H1 (cell line): ENCODE data around the gene RFPL3. TPM values are rescaled to one million over a fixed set of nuclear protein-coding genes. Genes with fewer than 3 reads are reported as not detected.

Experiments
- CTCF ChIA-PET: fragments of 300-600 bp; sonication (Branson Sonifier 250); formaldehyde crosslinking; loops from one replicate; lab custom pipeline; 2021; ENCODE audit not compliant: partially characterized antibody; lab: Charles Lee
- POLR2A ChIA-PET: fragments of 300-600 bp; sonication (Branson Sonifier 250); formaldehyde crosslinking; loops from one replicate; lab custom pipeline; 2021; ENCODE audit warnings: inconsistent platforms; ENCODE audit not compliant: partially characterized antibody; lab: Charles Lee
- DNase-seq, 2 experiments: peaks; one replicate each; pipeline versions ENCODE4 v3.0.0 to v3.0.0-alpha.2; 2010 to 2022; ENCODE audit warnings: low spot score in 2 of 2, low read depth in 1 of 2, mixed read lengths in 1 of 2
- FAIRE-seq: peaks from 2 replicates; lab custom pipeline; 2011; peaks lifted over from hg19 to GRCh38; lab: Jason Lieb, UNC
- H2AFZ ChIP-seq: 2 replicates; pipeline ENCODE4 v1.8.1; 2012; ENCODE audit warnings: low read length, inconsistent platforms
- H2AK5ac ChIP-seq: 2 replicates; pipeline ENCODE4 v1.6.1; 2013; ENCODE audit warnings: low read depth, low read length
- H2BK120ac ChIP-seq: replicated peaks from 2 replicates; pipeline ENCODE3; 2013; ENCODE audit warnings: low read depth, low read length, inconsistent platforms
- H2BK12ac ChIP-seq: 2 replicates; pipeline ENCODE4 v1.6.1; 2013; ENCODE audit warnings: low read depth, low read length
- H2BK15ac ChIP-seq: 2 replicates; pipeline ENCODE4 v1.6.1; 2013; ENCODE audit warnings: low read length
- H2BK20ac ChIP-seq: 2 replicates; pipeline ENCODE4 v1.6.1; 2013; ENCODE audit warnings: low read length
- H2BK5ac ChIP-seq: 2 replicates; pipeline ENCODE4 v1.6.1; 2013; ENCODE audit warnings: low read depth, low read length
- H3K14ac ChIP-seq: 2 replicates; pipeline ENCODE4 v1.6.1; 2013; ENCODE audit warnings: inconsistent platforms; ENCODE audit not compliant: insufficient read length
- H3K18ac ChIP-seq: 2 replicates; pipeline ENCODE4 v1.6.1; 2013; ENCODE audit warnings: low read length; ENCODE audit errors: extremely low read depth
- H3K23ac ChIP-seq: 2 replicates; pipeline ENCODE4 v1.6.1; 2013; ENCODE audit warnings: inconsistent platforms; ENCODE audit not compliant: insufficient read length
- H3K23me2 ChIP-seq: 2 replicates; pipeline ENCODE4 v1.6.1; 2013; ENCODE audit warnings: low read depth, low read length
- H3K27ac ChIP-seq: 2 replicates; pipeline ENCODE4 v1.6.1; 2011; ENCODE audit warnings: low read depth, low read length, inconsistent platforms
- H3K27me3 ChIP-seq, 4 experiments: replicated peaks in 1 of 4; 1 replicate in 1 of 4; 2 replicates in 3 of 4; pipeline versions ENCODE4 v1.6.1 to v1.8.1; 2011 to 2013; ENCODE audit warnings: low read length in 3 of 4, mild to moderate bottlenecking in 3 of 4, inconsistent platforms in 2 of 4, mixed read lengths in 2 of 4, moderate library complexity in 1 of 4; ENCODE audit not compliant: control insufficient read depth in 3 of 4, insufficient read depth in 3 of 4; ENCODE audit errors: extremely low read depth in 1 of 4
- H3K36me3 ChIP-seq, 4 experiments: 2 replicates each; pipeline versions ENCODE4 v1.6.1 to v1.8.1; 2011 to 2013; ENCODE audit warnings: mild to moderate bottlenecking in 4 of 4, low read length in 3 of 4, moderate library complexity in 2 of 4, control low read depth in 1 of 4, inconsistent platforms in 1 of 4; ENCODE audit not compliant: insufficient read depth in 4 of 4, control insufficient read depth in 2 of 4
- H3K4ac ChIP-seq: replicated peaks from 2 replicates; pipeline ENCODE3; 2013; ENCODE audit warnings: low read length, low read depth, mixed read lengths, inconsistent platforms; ENCODE audit not compliant: insufficient read length
- H3K4me1 ChIP-seq, 4 experiments: replicated peaks in 1 of 4; 1 replicate in 1 of 4; 2 replicates in 3 of 4; pipeline versions ENCODE4 v1.6.1 to v1.8.1; 2011 to 2013; ENCODE audit warnings: low read length in 3 of 4, inconsistent platforms in 2 of 4, mixed read lengths in 1 of 4; ENCODE audit not compliant: insufficient read depth in 4 of 4, control insufficient read depth in 3 of 4
- H3K4me2 ChIP-seq, 2 experiments: 2 replicates each; pipeline versions ENCODE4 v1.6.1 to v1.8.1; 2011 to 2013; ENCODE audit warnings: low read depth in 2 of 2, low read length in 2 of 2, control low read depth in 1 of 2, inconsistent platforms in 1 of 2, mild to moderate bottlenecking in 1 of 2; ENCODE audit not compliant: insufficient read depth in 1 of 2
- H3K4me3 ChIP-seq, 4 experiments: fragments of 200-600, 300-600 bp in 1 of 4; sonication (generic), shearing (Covaris generic), sonication (Bioruptor Twin) in 1 of 4; 2 replicates each; pipeline versions ENCODE4 v1.5.1 to v1.8.1; 2011 to 2016; ENCODE audit warnings: low read length in 4 of 4, low read depth in 3 of 4, control low read depth in 2 of 4, inconsistent platforms in 2 of 4, mild to moderate bottlenecking in 2 of 4, mixed read lengths in 1 of 4, moderate library complexity in 1 of 4; ENCODE audit not compliant: insufficient read depth in 2 of 4; ENCODE audit errors: extremely low read depth in 1 of 4
- H3K56ac ChIP-seq: replicated peaks from 2 replicates; pipeline ENCODE3; 2013; ENCODE audit warnings: low read depth, mild to moderate bottlenecking, mixed read lengths, low read length, inconsistent platforms; ENCODE audit not compliant: insufficient read length
- H3K79me1 ChIP-seq: 2 replicates; pipeline ENCODE4 v1.6.1; 2013; ENCODE audit warnings: low read depth, low read length, control low read depth
- H3K79me2 ChIP-seq, 2 experiments: 2 replicates each; pipeline versions ENCODE4 v1.6.1 to v1.8.1; 2012 to 2013; ENCODE audit warnings: low read length in 2 of 2, mild to moderate bottlenecking in 2 of 2, inconsistent platforms in 1 of 2; ENCODE audit not compliant: insufficient read depth in 2 of 2, control insufficient read depth in 1 of 2
- H3K9ac ChIP-seq, 4 experiments: replicated peaks in 1 of 4; 1 replicate in 1 of 4; 2 replicates in 3 of 4; pipeline versions ENCODE4 v1.6.1 to v1.8.1; 2011 to 2013; ENCODE audit warnings: low read depth in 3 of 4, low read length in 3 of 4, control low read depth in 2 of 4, mild to moderate bottlenecking in 2 of 4, moderate library complexity in 2 of 4, inconsistent platforms in 1 of 4; ENCODE audit errors: extremely low read depth in 1 of 4
- H3K9me3 ChIP-seq, 2 experiments: 2 replicates each; pipeline versions ENCODE4 v1.6.1 to v1.8.1; 2012 to 2013; ENCODE audit warnings: mild to moderate bottlenecking in 2 of 2, moderate library complexity in 2 of 2, control low read depth in 1 of 2, inconsistent platforms in 1 of 2, low read depth in 1 of 2, low read length in 1 of 2, mixed read lengths in 1 of 2; ENCODE audit not compliant: insufficient read depth in 2 of 2
- H4K20me1 ChIP-seq, 2 experiments: replicated peaks in 1 of 2; 2 replicates each; pipeline versions ENCODE3 to v1.8.1; 2011 to 2013; ENCODE audit warnings: inconsistent platforms in 2 of 2, low read length in 2 of 2, mild to moderate bottlenecking in 1 of 2; ENCODE audit not compliant: insufficient read depth in 2 of 2, control insufficient read depth in 1 of 2
- H4K5ac ChIP-seq: 2 replicates; pipeline ENCODE4 v1.6.1; 2013; ENCODE audit warnings: low read length, low read depth, mixed read lengths, inconsistent platforms; ENCODE audit not compliant: insufficient read length
- H4K8ac ChIP-seq: 2 replicates; pipeline ENCODE4 v1.8.0; 2013; ENCODE audit warnings: mild to moderate bottlenecking, moderate library complexity, low read length, inconsistent platforms; ENCODE audit not compliant: insufficient read depth; ENCODE audit errors: extremely low read depth
- H4K91ac ChIP-seq: replicated peaks from 2 replicates; pipeline ENCODE3; 2013; ENCODE audit warnings: low read length, mixed read lengths, inconsistent platforms; ENCODE audit not compliant: insufficient read length
- ASH2L ChIP-seq: fragments of 200-600, 300-600 bp; sonication (generic); IDR thresholded peaks from one replicate; pipeline ENCODE4 v1.7.1; 2017; ENCODE audit warnings: low read length
- BCL11A ChIP-seq, 2 experiments: IDR thresholded peaks; one replicate each; pipeline ENCODE4 v1.6.1; 2011; ENCODE audit warnings: low read depth in 2 of 2, low read length in 2 of 2, mild to moderate bottlenecking in 2 of 2
- BRCA1 ChIP-seq: IDR thresholded peaks from 2 replicates; pipeline ENCODE4 v1.6.1; 2012; ENCODE audit warnings: low read depth, low read length, improper control_type of control experiment
- CBX8 ChIP-seq: fragments of 300-800, 300-1000 bp; sonication (generic); IDR thresholded peaks from 2 replicates; pipeline ENCODE4 v1.7.1; 2016; ENCODE audit warnings: low read depth, low read length, borderline replicate concordance
- CEBPB ChIP-seq: IDR thresholded peaks from 2 replicates; pipeline ENCODE4 v1.6.1; 2012; ENCODE audit warnings: low read depth, low read length
- CHD1 ChIP-seq: IDR thresholded peaks from 2 replicates; pipeline ENCODE4 v1.6.1; 2012; ENCODE audit warnings: low read depth, low read length, improper control_type of control experiment
- CHD2 ChIP-seq: IDR thresholded peaks from 2 replicates; pipeline ENCODE4 v1.6.1; 2012; ENCODE audit warnings: low read length, improper control_type of control experiment
- CREB1 ChIP-seq: IDR thresholded peaks from 2 replicates; pipeline ENCODE4 v1.6.1; 2012; ENCODE audit warnings: inconsistent platforms
- CTBP2 ChIP-seq: IDR thresholded peaks from 2 replicates; pipeline ENCODE4 v1.7.0; 2011; ENCODE audit warnings: borderline replicate concordance, mild to moderate bottlenecking, moderate library complexity, mixed read lengths, low read length; ENCODE audit not compliant: insufficient read depth, insufficient read length
- FOSL1 ChIP-seq: IDR thresholded peaks from 2 replicates; pipeline ENCODE4 v1.6.1; 2011; ENCODE audit warnings: mild to moderate bottlenecking, low read depth, low read length, moderate library complexity; ENCODE audit not compliant: insufficient read depth
- KDM4A ChIP-seq: IDR thresholded peaks from one replicate; pipeline ENCODE4 v1.7.1; 2012; ENCODE audit warnings: low read depth, mild to moderate bottlenecking, moderate library complexity, low read length, inconsistent platforms; ENCODE audit not compliant: severe bottlenecking
- MAX ChIP-seq: IDR thresholded peaks from 2 replicates; pipeline ENCODE4 v1.6.1; 2012; ENCODE audit warnings: inconsistent platforms
- POU5F1 ChIP-seq: IDR thresholded peaks from 2 replicates; pipeline ENCODE4 v1.6.1; 2011; ENCODE audit warnings: low read depth, mild to moderate bottlenecking, low read length, moderate library complexity
- RXRA ChIP-seq: IDR thresholded peaks from 2 replicates; pipeline ENCODE4 v1.6.1; 2011; ENCODE audit warnings: low read depth, mild to moderate bottlenecking, low read length, moderate library complexity; ENCODE audit not compliant: insufficient read depth
- SIRT6 ChIP-seq: IDR thresholded peaks from one replicate; pipeline ENCODE4 v1.7.1; 2012; ENCODE audit warnings: low read length, inconsistent platforms
- WGBS, 2 experiments: shearing (Covaris generic) in 1 of 2; methylation state at CpG; one replicate each; pipeline versions ENCODE4 v1.1.6 to v1.1.7; 2013 to 2015; ENCODE audit warnings: low lambda C conversion rate in 2 of 2, mixed read lengths in 2 of 2, inconsistent platforms in 1 of 2, low coverage in 1 of 2, missing lambda C conversion rate in 1 of 2; ENCODE audit not compliant: insufficient replicate concordance in 2 of 2, insufficient coverage in 1 of 2, insufficient read length in 1 of 2; ENCODE audit errors: extremely low coverage in 1 of 2, missing lambda C conversion rate in 1 of 2; 5-methylcytosine and 5-hydroxymethylcytosine counted together
- polyA plus RNA-seq, 7 experiments: library from polyadenylated mRNA; depleted of rRNA in 3 of 7; stranded (reverse) in 5 of 7; unstranded in 2 of 7; fragments of >200 nt in 5 of 7; fragments of 200-250 nt in 2 of 7; gene quantifications; 1 replicate in 5 of 7; 2 replicates in 1 of 7; 4 replicates in 1 of 7; pipeline versions ENCODE4 v1.2.1 to v1.2.3, GENCODE V29; 2011 to 2013; ENCODE audit warnings: missing spikeins in 2 of 7, mixed read lengths in 2 of 7
- total RNA-seq: library from RNA; stranded (reverse); fragmentation: NEBNext Ultra II Directional; extraction: Animal tissue kit (Norgen Biotek cat#: 25700); gene quantifications from 2 replicates; pipeline ENCODE4 v1.2.1, GENCODE V29; 2021

RFPL3 gene
- total and polyA plus RNA-seq, 2 of the 8 experiments (the other 6 are each of a cell fraction or from before 2014, with no cell fraction given) = 0.08 to 0.24 TPM

GRCh38 chr22:32410459-32410858 lies 52.8 kb downstream of the RFPL3 start:
- Histone ChIP-seq H3K18ac (no peak overlapping the region), H3K27ac (no peak overlapping the region), H3K23ac (no peak overlapping the region), H4K91ac (no peak overlapping the region), H3K14ac (no peak overlapping the region), H3K4me2 (peak overlapping the region; percentile 79 to 98; a peak in 3 of 4 replicates), H3K4ac (no peak overlapping the region), H3K79me2 (peaks cover 13 to 23% of the 10 kb centered on the region in 2 experiments), H2BK120ac (no peak overlapping the region), H2AK5ac (no peak overlapping the region), H3K36me3 (peaks cover 7 to 34% (median 24%) of the 10 kb centered on the region in 4 experiments), H3K56ac (no peak overlapping the region), H3K27me3 (no peaks in the 10 kb centered on the region; a peak in 1 of 7 replicates), H2AFZ (no peak overlapping the region), H2BK5ac (no peak overlapping the region), H3K9me3 (no peaks in the 10 kb centered on the region), H2BK20ac (no peak overlapping the region), H3K4me1 (no peaks in the 10 kb centered on the region; a peak in 1 of 7 replicates), H3K4me3 (peak overlapping the region in 2 of 4 experiments; percentile 84 to 90; a peak in 4 of 8 replicates), H3K9ac (no peak overlapping the region), H3K23me2 (peaks cover 3% of the 10 kb centered on the region; the same call in 1 of the 2 replicates), H4K8ac (no peak overlapping the region), H2BK12ac (no peak overlapping the region), H4K20me1 (peaks cover 2 to 4% of the 10 kb centered on the region in 2 experiments), H4K5ac (no peak overlapping the region), H3K79me1 (peaks cover 3% of the 10 kb centered on the region; the same call in 1 of the 2 replicates), H2BK15ac (no peak overlapping the region)
- FAIRE-seq (no peak), DNase-seq (no peak)
- TF ChIP-seq RXRA = no peak
- no peak for TF ChIP-seq BRCA1
- TF ChIP-seq KDM4A = no peak
- TF ChIP-seq CHD2 = no peak
- no peak for TF ChIP-seq CREB1
- no peak for TF ChIP-seq CBX8
- no peak for TF ChIP-seq POU5F1
- TF ChIP-seq SIRT6 = no peak
- TF ChIP-seq ASH2L = no peak
- TF ChIP-seq BCL11A (IDR thresholded peaks at IDR 0.05; ENCODE audit: low read depth in 2 of 2, low read length in 2 of 2) = no peak
- no peak for TF ChIP-seq MAX
- TF ChIP-seq CTBP2 = no peak
- TF ChIP-seq CHD1 = no peak
- TF ChIP-seq CEBPB = no peak
- TF ChIP-seq FOSL1 = no peak
- WGBS, 2 experiments = 93% methylated on average over 4 of the region's 4 CpGs; no CpG with 5 or more reads in 1 of the 2 experiments
- ChIA-PET CTCF (interaction anchor here (2.7 to 2.8 kb wide), 2 partner anchors 12 to 21 kb away, joined by 9 to 26 read pairs; no protein-coding TSS in a partner anchor), POLR2A (interaction anchor here (1.1 kb wide), 1 partner anchor 11 kb away, joined by 3 read pairs; no protein-coding TSS in a partner anchor)
